OCI-LY3 (cell line): ENCODE data around the gene SCG2.

Experiments
- H2AFZ ChIP-seq: fragments of 200-600, 300-600 bp; shearing (Covaris generic); 2 replicates; pipeline ENCODE4 v1.6.0; 2014; ENCODE audit warnings: antibody characterized with exemption, low read depth, low read length
- H3K27ac ChIP-seq: fragments of 200-600, 300-600 bp; sonication (generic); 2 replicates; pipeline ENCODE4 v1.5.1; 2014; ENCODE audit warnings: mild to moderate bottlenecking, low read length, moderate library complexity, mixed read lengths
- H3K27me3 ChIP-seq: fragments of 200-600, 300-600 bp; sonication (generic); 2 replicates; pipeline ENCODE4 v1.6.1; 2014; ENCODE audit warnings: low read depth, low read length, mixed read lengths
- H3K36me3 ChIP-seq: fragments of 200-600, 300-600 bp; sonication (generic); replicated peaks from 2 replicates; pipeline ENCODE3; 2014; ENCODE audit warnings: low read depth, low read length, mixed read lengths
- H3K4me1 ChIP-seq: fragments of 300-600, 200-600 bp; sonication (generic); 2 replicates; pipeline ENCODE4 v1.6.1; 2014; ENCODE audit warnings: low read length, mixed read lengths
- H3K4me2 ChIP-seq: fragments of 200-600, 300-600 bp; sonication (generic); 2 replicates; pipeline ENCODE4 v1.6.1; 2014; ENCODE audit warnings: low read length, mixed read lengths
- H3K4me3 ChIP-seq: fragments of 300-600, 200-600 bp; sonication (generic); 2 replicates; pipeline ENCODE4 v1.5.1; 2014; ENCODE audit warnings: antibody characterized with exemption, mild to moderate bottlenecking, low read length, moderate library complexity
- H3K79me2 ChIP-seq: fragments of 300-600, 200-600 bp; shearing (Covaris generic); 2 replicates; pipeline ENCODE4 v1.6.1; 2014; ENCODE audit warnings: mild to moderate bottlenecking, low read length, mixed read lengths
- H3K9ac ChIP-seq: fragments of 300-600, 200-600 bp; shearing (Covaris generic); 2 replicates; pipeline ENCODE4 v1.6.0; 2014; ENCODE audit warnings: mild to moderate bottlenecking, low read length, moderate library complexity
- H3K9me3 ChIP-seq: fragments of 200-600, 300-600 bp; shearing (Covaris generic); 2 replicates; pipeline ENCODE4 v1.6.1; 2014; ENCODE audit warnings: low read length, mixed read lengths; ENCODE audit not compliant: insufficient read depth
- H4K20me1 ChIP-seq: fragments of 200-600, 300-600 bp; sonication (generic); 2 replicates; pipeline ENCODE4 v1.6.1; 2016; ENCODE audit warnings: low read length, mixed read lengths; ENCODE audit not compliant: insufficient read depth
- EZH2phosphoT487 ChIP-seq: fragments of 200-600 bp; shearing (Covaris generic); IDR thresholded peaks from 2 replicates; pipeline ENCODE4 v1.6.1; 2018; ENCODE audit warnings: antibody characterized with exemption, mixed run types, low read depth
- TF ChIP-seq, protein P1 (sequence below): fragments of 200-600, 300-600 bp; sonication (generic); IDR thresholded peaks from 2 replicates; pipeline ENCODE4 v1.5.1; 2014; ENCODE audit warnings: antibody characterized with exemption, low read length, low read depth

SCG2 gene

DNA sequence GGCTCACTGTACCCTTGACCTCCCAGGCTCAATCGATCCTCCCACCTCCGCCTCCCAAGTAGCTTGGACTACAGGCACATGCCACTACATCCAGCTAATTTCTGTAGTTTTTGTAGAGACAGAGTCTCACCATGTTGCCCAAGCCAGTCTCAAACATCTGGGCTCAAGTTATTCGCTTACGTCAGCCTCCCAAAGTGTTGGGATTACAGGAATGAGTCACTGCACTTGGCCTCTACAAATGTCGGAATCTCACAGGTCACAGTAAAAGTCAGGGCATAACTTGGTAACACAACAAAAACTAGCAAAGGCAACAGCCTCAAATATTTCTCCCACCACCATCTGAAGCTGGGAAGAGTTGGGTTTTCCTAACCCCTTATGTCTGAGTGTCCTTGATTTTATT is 25.3 kb downstream of the SCG2 start:
- no peaks in the 10 kb centered on the region for H4K20me1 ChIP-seq
- H3K4me3 ChIP-seq = no peak overlapping the region
- H2AFZ ChIP-seq = no peak overlapping the region
- H3K4me2 ChIP-seq = no peak overlapping the region
- no peaks in the 10 kb centered on the region for H3K9me3 ChIP-seq
- TF ChIP-seq EZH2phosphoT487 = no peak
- TF ChIP-seq, protein P1, sequence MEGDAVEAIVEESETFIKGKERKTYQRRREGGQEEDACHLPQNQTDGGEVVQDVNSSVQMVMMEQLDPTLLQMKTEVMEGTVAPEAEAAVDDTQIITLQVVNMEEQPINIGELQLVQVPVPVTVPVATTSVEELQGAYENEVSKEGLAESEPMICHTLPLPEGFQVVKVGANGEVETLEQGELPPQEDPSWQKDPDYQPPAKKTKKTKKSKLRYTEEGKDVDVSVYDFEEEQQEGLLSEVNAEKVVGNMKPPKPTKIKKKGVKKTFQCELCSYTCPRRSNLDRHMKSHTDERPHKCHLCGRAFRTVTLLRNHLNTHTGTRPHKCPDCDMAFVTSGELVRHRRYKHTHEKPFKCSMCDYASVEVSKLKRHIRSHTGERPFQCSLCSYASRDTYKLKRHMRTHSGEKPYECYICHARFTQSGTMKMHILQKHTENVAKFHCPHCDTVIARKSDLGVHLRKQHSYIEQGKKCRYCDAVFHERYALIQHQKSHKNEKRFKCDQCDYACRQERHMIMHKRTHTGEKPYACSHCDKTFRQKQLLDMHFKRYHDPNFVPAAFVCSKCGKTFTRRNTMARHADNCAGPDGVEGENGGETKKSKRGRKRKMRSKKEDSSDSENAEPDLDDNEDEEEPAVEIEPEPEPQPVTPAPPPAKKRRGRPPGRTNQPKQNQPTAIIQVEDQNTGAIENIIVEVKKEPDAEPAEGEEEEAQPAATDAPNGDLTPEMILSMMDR = no peak
- no peak overlapping the region for H3K9ac ChIP-seq
- H3K4me1 ChIP-seq = no peaks in the 10 kb centered on the region
- no peak overlapping the region for H3K27ac ChIP-seq
- no peaks in the 10 kb centered on the region for H3K79me2 ChIP-seq
- 0 out of 2 replicates have a peak, but pooled peaks cover 2% of the 10 kb centered on the region for H3K27me3 ChIP-seq
- no peaks in the 10 kb centered on the region for H3K36me3 ChIP-seq

DNA sequence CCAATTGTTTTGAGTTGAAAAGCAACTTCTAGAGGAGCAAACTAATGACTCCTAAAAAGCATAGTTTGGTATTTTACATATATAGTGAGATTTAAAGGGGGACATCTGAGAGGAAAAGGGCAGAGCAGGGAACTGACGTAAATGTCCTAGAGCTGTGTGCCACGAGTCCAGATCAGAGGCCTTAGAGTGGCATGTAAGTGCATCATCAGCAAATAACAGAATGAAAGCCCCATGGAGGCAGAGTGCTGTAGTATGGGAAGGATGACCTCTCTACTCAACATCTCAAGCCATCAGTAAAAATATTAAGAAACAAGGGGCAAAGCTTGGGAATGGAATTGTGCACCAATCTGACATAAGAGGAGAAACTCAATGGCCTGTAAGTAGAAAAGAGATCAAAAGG is 31.4 kb downstream of the SCG2 start:
- Histone ChIP-seq H3K36me3 (no peaks in the 10 kb centered on the region), H3K27ac (no peak overlapping the region), H3K79me2 (no peaks in the 10 kb centered on the region), H3K4me2 (no peak overlapping the region), H3K9ac (no peak overlapping the region), H3K4me3 (no peak overlapping the region), H2AFZ (no peak overlapping the region), H4K20me1 (no peaks in the 10 kb centered on the region), H3K9me3 (no peaks in the 10 kb centered on the region), H3K4me1 (no peaks in the 10 kb centered on the region), H3K27me3 (0 out of 2 replicates have a peak, but pooled peaks cover 2% of the 10 kb centered on the region)
- TF ChIP-seq, protein P1 = no peak
- no peak for TF ChIP-seq EZH2phosphoT487

DNA sequence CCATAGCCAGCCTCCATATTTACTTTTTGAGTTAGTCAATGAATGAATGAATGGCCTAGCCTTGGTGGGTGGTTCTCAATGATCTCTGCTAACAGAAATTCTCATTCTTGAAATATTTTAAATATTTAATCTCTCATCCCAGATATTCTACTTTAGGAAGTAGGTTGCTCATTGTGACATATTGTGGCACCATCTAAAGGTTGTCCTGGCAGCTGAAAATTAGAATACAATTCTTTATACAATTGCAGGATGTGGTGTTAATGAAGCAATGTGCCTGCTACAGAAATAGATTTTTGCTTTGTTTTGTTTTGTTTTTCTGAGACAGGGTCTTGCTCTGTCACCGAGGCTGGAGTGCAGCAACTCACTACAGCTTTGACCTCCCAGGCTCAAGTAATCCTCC is 35.8 kb downstream of the SCG2 start:
- Histone ChIP-seq H3K36me3 (no peaks in the 10 kb centered on the region), H2AFZ (no peak overlapping the region), H3K4me3 (no peak overlapping the region), H3K9me3 (no peaks in the 10 kb centered on the region), H3K27ac (no peak overlapping the region), H3K4me2 (no peak overlapping the region), H3K9ac (no peak overlapping the region), H3K79me2 (no peaks in the 10 kb centered on the region), H3K27me3 (no peaks in the 10 kb centered on the region), H3K4me1 (no peaks in the 10 kb centered on the region), H4K20me1 (no peaks in the 10 kb centered on the region)
- TF ChIP-seq, protein P1 = no peak
- no peak for TF ChIP-seq EZH2phosphoT487

- Histone ChIP-seq H3K9me3 (no peaks in the 10 kb centered on the region), H2AFZ (no peak overlapping the region), H4K20me1 (no peaks in the 10 kb centered on the region), H3K4me2 (no peak overlapping the region), H3K27ac (no peak overlapping the region), H3K27me3 (no peaks in the 10 kb centered on the region), H3K79me2 (no peaks in the 10 kb centered on the region), H3K9ac (no peak overlapping the region), H3K36me3 (no peaks in the 10 kb centered on the region), H3K4me3 (no peak overlapping the region), H3K4me1 (no peaks in the 10 kb centered on the region)
- TF ChIP-seq, protein P1 = no peak
- TF ChIP-seq EZH2phosphoT487 = no peak
These were observed 38.7 kb downstream of the SCG2 start for GRCh38 chr2:223563462-223563861.
